IPS DF 4.7 (cell line): ENCODE data around the gene GRID1.

Source experiments
- DNase-seq: peaks from one replicate; pipeline ENCODE4 v3.0.0-alpha.2; 2013; ENCODE audit warnings: low spot score; ENCODE audit errors: extremely low read depth

GRID1 gene

GRCh38 chr10:85623342-85623741 is 743.3 kb downstream of the GRID1 start:
- DNase-seq: no peak

GRCh38 chr10:85622425-85622824 is 744.2 kb downstream of the GRID1 start:
- DNase-seq: no peak

DNA sequence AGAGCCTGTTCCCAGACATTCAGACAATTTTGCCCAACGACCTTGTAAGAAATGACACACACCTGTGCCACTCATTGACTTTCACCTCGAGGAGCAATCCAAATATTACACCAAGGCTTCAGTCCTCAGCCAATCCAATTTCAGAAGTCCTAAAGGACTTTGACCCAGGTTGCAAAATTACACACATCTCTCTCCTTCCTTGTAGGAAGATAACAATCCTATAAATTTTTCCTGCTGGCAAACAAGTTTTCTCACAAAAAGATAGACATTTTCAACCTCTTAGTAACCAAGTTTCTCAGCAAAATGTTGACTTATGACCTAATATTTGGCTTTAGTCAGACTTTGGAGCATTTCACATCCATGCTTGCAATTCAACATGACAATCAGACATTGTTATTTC is 745.0 kb downstream of the GRID1 start:
- DNase-seq: no peak

DNA sequence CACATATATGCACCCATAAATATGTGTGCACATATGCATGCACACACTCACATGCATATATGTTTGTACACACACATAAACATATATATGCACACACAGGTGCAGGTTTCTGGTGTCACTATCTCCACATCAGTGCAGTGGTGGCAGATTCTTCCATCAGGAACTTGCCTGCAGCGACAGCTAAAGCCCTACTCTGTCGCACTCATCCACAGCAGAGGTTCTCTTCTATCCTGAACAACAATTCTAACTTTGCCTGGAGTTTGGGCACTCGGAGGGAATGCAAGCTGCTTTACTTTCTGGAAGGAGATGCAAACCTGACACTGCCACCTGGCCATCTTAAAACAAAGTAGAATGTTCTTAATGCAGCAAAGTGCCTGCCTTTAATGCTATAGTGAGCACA is 745.8 kb downstream of the GRID1 start:
- DNase-seq: no peak

DNA sequence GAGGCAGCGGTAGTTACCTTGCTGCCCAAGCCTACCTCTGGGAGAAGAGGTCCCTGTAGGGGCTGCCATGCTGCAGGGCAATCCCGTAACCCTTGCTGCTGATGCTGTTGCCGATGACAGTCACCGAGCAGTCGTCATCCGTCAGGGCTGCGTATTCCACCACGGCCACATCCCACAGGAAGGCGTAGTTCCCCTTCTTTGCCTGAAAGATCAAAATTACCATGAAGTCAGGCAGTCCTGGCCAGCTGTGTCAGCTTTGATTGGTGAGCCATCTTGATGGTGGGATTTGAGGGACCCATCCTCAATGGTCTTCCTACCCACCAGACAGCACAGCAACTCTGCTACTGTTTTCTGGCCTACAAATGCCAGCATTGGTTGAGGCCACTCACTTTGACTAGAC is 746.8 kb downstream of the GRID1 start:
- DNase-seq: no peak

DNA sequence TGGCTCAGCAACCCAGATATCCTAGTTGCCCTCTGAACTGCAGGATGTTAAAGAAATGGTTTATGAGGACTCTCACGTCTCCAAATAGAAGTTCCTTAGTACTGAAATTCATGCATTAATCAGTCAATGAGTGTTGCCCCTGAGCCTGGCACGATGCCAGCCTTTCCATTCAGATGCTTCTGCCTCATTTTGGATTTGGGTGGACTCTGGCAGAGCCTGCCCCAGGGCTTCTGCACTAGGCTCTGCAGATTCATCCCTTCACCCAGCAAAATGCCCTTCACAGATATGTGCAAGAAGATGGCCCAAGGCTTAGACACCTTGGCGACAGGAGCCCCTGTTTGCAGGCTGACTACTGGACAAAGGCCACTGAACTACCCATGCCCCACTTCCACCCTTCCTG is 747.8 kb downstream of the GRID1 start:
- DNase-seq: no peak

DNA sequence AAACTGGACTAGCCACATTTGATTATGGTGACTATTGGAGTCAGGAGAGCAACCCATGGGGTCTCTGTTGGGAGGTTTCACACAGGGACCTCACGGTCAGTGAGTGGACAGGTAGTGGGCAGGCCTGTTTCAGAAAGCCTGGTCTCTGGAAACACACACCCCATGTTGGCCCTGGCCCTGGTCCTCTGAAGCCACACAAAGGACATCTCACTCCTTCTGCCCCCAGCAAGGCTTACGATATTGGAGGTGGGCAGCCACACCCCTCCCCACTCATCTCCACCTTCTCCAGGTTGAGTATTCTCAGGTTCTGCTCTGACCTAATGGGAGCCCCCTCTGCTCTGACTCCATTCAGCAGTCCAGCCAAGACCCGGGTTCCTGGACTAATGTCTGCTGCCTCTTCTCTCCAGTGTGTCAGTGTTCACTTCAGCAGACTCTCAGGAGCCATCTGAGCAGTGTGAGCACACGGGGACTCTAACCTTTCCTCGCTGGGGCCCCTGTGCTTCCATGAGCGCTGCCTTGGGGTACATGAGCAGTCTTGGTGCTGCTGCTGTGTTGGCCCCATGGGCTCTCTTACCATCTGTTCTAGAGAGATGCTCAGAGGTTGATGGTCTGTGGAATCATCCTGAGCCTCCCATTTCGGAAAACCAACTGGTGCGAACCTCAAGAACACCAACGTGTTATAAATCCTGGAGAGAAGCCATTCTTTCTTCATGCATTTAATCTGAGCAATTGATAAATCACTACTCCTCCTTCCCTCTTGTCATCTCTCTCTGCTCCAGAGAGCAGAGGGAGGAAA is 748.6 kb downstream of the GRID1 start:
- DNase-seq: no peak

- DNase-seq: no peak
Observed at GRCh38 chr10:85615556-85615955, 751.0 kb downstream of the GRID1 start.

GRCh38 chr10:85614981-85615380 is 751.6 kb downstream of the GRID1 start:
- no peak for DNase-seq

DNA sequence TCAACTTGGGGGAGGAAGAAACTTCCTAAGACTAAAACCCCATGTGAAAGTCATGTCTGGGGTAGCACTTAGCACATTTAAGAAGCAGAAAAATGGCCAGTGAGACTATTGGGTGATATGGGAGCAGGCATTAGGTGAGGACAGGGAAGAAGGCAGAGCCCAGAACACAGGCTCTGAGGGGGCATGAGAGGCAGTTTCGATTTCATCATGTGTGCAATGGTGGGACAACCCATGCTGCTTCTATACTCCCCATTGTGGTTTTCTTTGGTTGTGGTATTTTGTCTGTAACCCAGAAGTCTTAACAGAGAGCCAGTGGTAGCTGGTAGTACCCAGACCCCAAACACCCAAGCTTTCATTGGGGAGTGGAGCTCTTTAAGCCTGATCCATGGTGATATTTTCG is 752.0 kb downstream of the GRID1 start:
- DNase-seq: no peak

- no peak for DNase-seq
Observed at GRCh38 chr10:85613391-85613790, 753.2 kb downstream of the GRID1 start.

- DNase-seq: no peak
Observed at GRCh38 chr10:85612833-85613232, 753.8 kb downstream of the GRID1 start.

GRCh38 chr10:85612378-85612775 is 754.2 kb downstream of the GRID1 start:
- DNase-seq: no peak

GRCh38 chr10:85611746-85612377 is 754.7 kb downstream of the GRID1 start:
- no peak for DNase-seq

- DNase-seq: no peak
Observed at GRCh38 chr10:85611093-85611740, 755.4 kb downstream of the GRID1 start.

DNA sequence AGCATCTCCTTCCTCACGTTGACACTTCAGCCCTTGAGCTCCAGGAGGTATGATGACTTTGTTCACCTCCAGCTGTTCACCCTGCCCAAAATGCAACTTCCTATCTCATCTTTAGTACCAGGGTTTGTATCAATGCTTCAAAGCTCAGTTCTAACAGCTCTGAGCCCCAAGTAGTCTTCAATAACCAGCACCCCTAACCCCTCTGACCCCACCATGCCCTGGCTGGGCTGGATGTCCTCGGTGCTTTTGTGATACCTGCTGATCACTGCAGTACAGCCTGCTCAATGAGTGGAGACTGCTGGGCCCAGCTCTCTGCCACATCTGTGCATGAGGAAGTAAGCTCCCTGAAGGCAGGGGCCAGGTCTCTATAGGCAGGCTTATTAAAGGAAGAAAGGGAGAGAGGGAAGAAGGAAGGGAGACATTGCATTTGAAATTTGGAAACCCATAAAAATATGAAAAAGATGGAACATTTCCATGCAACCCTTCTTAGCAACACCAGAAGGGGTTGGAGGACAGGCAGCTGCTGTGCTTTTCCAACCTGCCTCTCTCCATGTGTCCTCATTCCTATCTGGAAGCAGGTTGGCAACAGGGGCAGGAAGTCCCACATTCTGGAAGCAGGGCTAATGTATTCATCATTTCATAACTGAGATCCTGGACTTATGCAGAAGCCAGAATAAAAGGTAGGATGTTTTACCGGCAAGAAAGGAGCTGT is 756.1 kb downstream of the GRID1 start:
- no peak for DNase-seq

- no peak for DNase-seq
Observed at GRCh38 chr10:85609509-85609908, 757.1 kb downstream of the GRID1 start.

GRCh38 chr10:85608706-85609105 is 757.9 kb downstream of the GRID1 start:
- DNase-seq: no peak

GRCh38 chr10:85607043-85607695 is 759.4 kb downstream of the GRID1 start:
- no peak for DNase-seq

- no peak for DNase-seq
Observed at GRCh38 chr10:85606401-85606800, 760.2 kb downstream of the GRID1 start.

- DNase-seq: no peak
Observed at GRCh38 chr10:85604884-85605283, 761.7 kb downstream of the GRID1 start.
